DMS 273 (cell line): Measurements from ENCODE around the gene MCM3AP.
"Not testable (repeated sequence)": the region's sequence is repeated elsewhere in the genome, so short reads cannot be mapped to it uniquely, and the experiment has no call there.

Source experiments
- DNase-seq: peaks from one replicate; lab custom pipeline; 2025; ENCODE audit not compliant: unreplicated experiment; lab: John Stamatoyannopoulos, UW

MCM3AP gene

GRCh38 chr21:46207006-46207919, 78.1 kb downstream of the MCM3AP start:
- DNase-seq: no peak

- DNase-seq: no peak
These were observed 79.0 kb downstream of the MCM3AP start for GRCh38 chr21:46206163-46207005.

GRCh38 chr21:46205766-46206162, 79.6 kb downstream of the MCM3AP start:
- no peak for DNase-seq

GRCh38 chr21:46205166-46205565, 80.2 kb downstream of the MCM3AP start:
- no peak for DNase-seq

- DNase-seq: no peak
These were observed 82.2 kb downstream of the MCM3AP start for GRCh38 chr21:46203203-46203600.

- DNase-seq: no peak
These were observed 82.7 kb downstream of the MCM3AP start for GRCh38 chr21:46202592-46203202.

GRCh38 chr21:46200877-46201803, 84.3 kb downstream of the MCM3AP start:
- DNase-seq: not testable (repeated sequence)

GRCh38 chr21:46199436-46200373, 85.7 kb downstream of the MCM3AP start:
- no peak for DNase-seq

GRCh38 chr21:46196733-46197132, 88.7 kb downstream of the MCM3AP start:
- DNase-seq: no peak

- DNase-seq: no peak
These were observed 89.7 kb downstream of the MCM3AP start for GRCh38 chr21:46195595-46196195.

- DNase-seq: no peak
These were observed 90.8 kb downstream of the MCM3AP start for GRCh38 chr21:46194374-46195334.

- no peak for DNase-seq
These were observed 91.5 kb downstream of the MCM3AP start for GRCh38 chr21:46193829-46194373.

- no peak for DNase-seq
These were observed 93.5 kb downstream of the MCM3AP start for GRCh38 chr21:46191686-46192575.

GRCh38 chr21:46191257-46191685, 94.1 kb downstream of the MCM3AP start:
- DNase-seq: no peak

- no peak for DNase-seq
These were observed 94.8 kb downstream of the MCM3AP start for GRCh38 chr21:46190491-46191131.

GRCh38 chr21:46189959-46190490, 95.4 kb downstream of the MCM3AP start:
- no peak for DNase-seq
